DMS53 (cell line): ENCODE results near the gene MACROD1.
A peak's percentile ranks its signal among the peaks of the same experiment; 100 is the strongest.

Source experiments
- DNase-seq: peaks from one replicate; lab custom pipeline; 2025; lab: John Stamatoyannopoulos, UW

Gene MACROD1

GRCh38 chr11:64013141-64013896 lies 152.6 kb downstream of the MACROD1 start:
- DNase-seq, result no peak

DNA sequence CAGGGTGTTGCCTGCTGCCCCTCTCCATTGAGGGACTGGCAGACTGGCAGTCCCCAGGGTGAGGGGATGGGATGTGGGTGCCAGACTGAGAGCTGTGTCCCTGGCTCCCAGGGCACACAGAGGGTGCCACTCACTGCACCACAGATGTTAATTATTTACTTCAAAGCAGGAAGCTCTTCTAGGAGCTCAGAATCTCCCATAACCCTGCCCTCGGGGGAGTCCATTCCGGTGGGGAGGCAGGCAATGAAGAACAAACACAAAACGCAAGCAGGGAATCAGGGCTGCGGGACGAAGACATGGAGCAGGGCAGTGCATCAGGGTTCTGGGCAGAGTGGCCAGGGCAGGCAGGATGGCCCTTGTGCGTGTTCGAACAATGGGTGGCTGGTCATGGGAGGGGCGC lies 154.5 kb downstream of the MACROD1 start:
- DNase-seq, result peak; percentile 46

DNA sequence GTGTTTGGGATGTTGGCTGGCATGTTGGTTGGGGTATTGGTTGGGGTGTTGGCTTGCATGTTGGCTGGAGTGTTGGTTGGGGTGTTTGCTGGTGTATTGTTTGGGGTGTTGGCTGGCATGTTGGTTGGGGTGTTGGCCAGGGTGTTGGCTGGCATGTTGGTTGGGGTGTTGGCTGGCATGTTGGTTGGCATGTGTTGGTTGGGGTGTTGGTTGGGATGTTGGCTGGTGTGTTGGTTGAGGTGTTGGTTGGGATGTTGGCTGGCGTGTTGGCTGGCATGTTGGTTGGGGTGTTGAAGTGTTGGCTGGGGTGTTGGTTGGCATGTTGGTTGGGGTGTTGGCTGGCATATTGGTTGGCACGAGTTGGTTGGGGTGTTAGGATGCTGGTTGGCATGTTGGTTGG lies 155.1 kb downstream of the MACROD1 start:
- DNase-seq, result no peak

GRCh38 chr11:64009710-64010109 lies 156.2 kb downstream of the MACROD1 start:
- no peak for DNase-seq

DNA sequence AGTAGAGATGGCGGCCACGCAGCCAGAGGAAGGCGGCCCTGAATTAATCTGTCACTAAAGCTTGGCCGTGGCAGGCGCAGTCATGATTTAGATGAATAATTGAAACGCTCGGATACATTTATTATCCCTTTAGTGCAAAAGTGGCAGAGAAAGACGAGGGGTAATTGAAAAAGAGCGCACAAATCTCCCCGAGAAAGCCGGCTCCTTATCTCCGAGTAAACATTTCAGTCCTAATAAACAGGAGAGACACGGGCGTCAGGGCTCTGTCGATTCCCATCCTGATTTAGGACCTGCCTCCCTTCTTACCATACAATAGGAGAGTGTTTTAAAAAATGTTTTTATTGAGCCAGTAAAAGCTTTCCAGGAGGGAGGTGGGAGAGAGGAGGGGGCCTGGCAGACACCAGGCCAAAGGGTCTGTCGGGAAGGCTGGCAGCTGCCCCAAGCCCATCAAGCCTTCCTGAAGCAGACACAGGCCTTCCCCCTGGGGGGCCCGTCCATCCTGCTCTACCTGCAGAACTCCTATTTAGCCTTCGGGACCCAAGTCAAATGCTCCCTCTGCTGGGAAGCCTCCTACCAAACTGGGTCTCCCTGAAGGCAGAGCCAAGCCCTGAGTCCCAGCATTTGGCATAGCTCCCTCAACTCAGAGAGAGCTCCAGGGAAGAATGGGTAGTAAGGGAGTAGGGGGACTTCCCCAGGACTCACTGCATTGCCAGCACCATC lies 156.8 kb downstream of the MACROD1 start:
- no peak for DNase-seq

DNA sequence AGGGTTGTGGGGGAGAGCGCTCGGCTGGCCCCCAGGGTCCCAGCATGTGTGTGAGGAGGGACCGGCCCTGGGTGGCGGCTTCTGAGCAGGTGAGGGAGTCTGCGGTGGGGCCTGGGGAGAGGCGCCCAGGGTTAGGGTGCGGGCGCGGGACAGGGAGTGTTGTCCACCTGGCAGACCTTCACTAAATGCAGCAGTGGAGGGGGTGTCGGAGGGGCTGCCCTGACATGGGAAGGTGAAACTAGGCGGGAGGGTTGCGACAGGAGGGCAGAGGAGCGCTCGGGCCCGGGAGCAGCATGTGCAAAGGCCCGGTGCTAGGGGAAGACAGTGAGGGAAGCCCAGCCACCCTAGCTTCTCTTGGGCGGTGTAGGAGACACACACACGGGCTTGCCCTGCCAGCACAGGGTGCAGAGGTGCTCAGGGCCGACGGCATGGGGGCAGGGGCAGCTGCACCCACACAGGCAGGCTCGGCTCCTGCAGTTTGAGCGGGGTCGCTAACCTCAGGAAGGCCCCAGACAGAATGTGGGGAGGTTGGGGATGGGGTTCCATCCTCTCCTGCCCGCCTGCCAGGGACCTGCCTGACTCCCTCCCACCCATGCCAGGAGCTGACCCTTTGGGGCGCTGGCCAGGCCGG lies 157.5 kb downstream of the MACROD1 start:
- no peak for DNase-seq

GRCh38 chr11:64007629-64008282 lies 158.2 kb downstream of the MACROD1 start:
- DNase-seq, result peak; percentile 92

DNA sequence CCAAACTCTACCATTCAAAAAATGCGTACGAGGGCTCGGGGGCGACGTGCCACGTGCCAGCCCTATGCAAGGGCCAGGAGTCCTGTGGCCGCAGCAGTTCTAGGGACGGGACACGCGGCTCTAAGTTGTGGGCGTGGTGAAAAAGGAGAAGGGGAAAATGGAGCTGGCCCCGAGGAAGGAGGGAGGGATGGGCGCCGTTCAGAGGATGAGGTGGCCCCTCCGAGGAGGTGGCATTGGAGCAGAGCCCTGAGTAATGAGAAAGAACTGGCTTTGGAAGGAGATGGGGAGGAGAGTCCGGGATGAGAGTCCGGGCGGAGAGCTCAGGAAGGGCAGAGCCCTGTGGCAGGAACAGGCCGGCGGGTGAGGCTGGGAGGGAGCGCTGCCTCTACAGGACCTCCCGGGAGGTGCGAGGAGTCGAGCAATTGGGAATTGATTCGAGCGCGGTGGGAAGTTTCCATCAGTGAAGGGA lies 158.7 kb downstream of the MACROD1 start:
- peak; percentile 73 for DNase-seq

GRCh38 chr11:64006398-64006797 lies 159.5 kb downstream of the MACROD1 start:
- no peak for DNase-seq

GRCh38 chr11:64005691-64006090 lies 160.2 kb downstream of the MACROD1 start:
- DNase-seq, result no peak

DNA sequence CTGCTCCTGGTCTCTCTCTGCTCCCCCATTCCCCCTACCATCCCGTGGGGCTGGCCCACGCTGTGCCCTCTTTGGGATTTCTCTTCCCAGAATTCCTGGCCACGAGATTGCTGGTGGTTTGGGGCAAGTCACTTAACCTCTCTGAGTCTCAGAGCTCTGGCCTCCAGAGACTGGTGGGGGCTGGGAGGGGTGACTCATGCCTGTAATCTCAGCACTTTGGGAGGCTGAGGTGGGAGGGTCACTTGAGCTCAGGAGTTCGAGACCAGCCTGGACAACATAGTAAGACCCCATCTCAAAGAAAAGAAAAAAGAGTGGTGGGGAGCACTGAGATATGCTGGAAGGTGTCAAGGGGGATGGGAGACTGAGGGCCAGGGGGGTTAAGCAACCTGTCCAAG lies 161.3 kb downstream of the MACROD1 start:
- no peak for DNase-seq

- peak; percentile 51 for DNase-seq
Observed at GRCh38 chr11:64003807-64004589, 161.9 kb downstream of the MACROD1 start.

GRCh38 chr11:64001484-64002420 lies 164.2 kb downstream of the MACROD1 start:
- DNase-seq, result no peak

- DNase-seq, result no peak
Observed at GRCh38 chr11:64000740-64001483, 165.0 kb downstream of the MACROD1 start.

- DNase-seq, result no peak
Observed at GRCh38 chr11:64000026-64000739, 165.7 kb downstream of the MACROD1 start.

- DNase-seq, result no peak
Observed at GRCh38 chr11:63999349-64000025, 166.4 kb downstream of the MACROD1 start.

DNA sequence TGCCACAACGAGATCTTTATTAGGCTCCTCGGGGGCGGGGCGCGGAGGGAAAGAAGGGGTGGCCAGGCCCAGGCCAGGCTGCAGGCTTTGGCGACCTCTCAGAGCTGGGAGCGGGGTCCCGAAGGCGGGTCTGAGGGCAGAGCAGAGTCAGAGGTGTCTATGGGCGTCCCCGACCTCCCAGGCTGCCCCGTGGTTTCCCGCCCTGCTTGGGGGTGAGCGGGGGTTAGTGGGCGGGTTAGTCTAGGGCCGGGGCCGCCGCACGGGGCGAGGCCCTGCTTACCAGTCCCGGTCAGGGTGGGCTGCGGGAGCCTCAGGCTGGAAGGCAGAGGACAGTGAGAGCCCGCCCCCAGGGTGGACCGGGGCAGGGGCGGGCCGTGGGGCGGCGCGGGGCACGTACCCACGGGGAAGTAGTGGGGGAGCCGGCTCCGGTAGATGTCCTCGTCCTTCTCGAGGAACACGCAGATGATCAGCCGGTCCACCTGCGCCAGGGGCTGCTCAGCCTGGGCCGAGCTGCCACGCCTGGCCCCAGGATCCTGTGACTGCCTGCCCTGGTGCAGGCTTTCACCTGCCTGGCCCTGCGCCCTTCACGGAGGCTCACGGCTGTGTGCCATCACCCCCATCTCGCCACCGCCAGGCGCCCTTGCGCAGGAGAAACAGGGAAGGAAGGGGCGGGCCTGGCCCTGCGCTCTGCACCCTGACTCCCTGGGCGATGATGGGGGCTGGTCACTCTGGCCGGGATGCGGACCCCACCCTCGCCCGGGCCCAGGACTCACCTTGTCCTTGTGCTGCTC lies 167.2 kb downstream of the MACROD1 start:
- no peak for DNase-seq
